Upper lobe of right lung (tissue), 1 donor: Measurements from ENCODE around the gene ASTN2. TPM values are rescaled to one million over a fixed set of nuclear protein-coding genes. Genes with fewer than 3 reads are reported as not detected.

Source experiments
- ATAC-seq: fragments of 200-7000 bp; cut with Tn5 transposase; one replicate; pipeline ENCODE4 v1.9.1; 2020; ENCODE audit warnings: mild to moderate bottlenecking, moderate library complexity
- DNase-seq: peaks from one replicate; pipeline ENCODE4 v3.0.0-alpha.2; 2020
- H3K27ac ChIP-seq: fragments of 200-600 bp; one replicate; pipeline ENCODE4 v1.8.0; 2022
- H3K27me3 ChIP-seq: fragments of 200-600 bp; one replicate; pipeline ENCODE4 v1.8.0; 2022; ENCODE audit warnings: mild to moderate bottlenecking
- H3K36me3 ChIP-seq: fragments of 200-600 bp; one replicate; pipeline ENCODE4 v1.8.0; 2022
- H3K4me1 ChIP-seq: fragments of 200-600 bp; one replicate; pipeline ENCODE4 v1.8.0; 2022
- H3K4me3 ChIP-seq: fragments of 200-600 bp; one replicate; pipeline ENCODE4 v1.8.0; 2022; ENCODE audit warnings: mild to moderate bottlenecking
- H3K9me3 ChIP-seq: fragments of 200-600 bp; one replicate; pipeline ENCODE4 v1.8.0; 2022
- intact Hi-C: fragments of 100-400 bp; cut with DNase I; formaldehyde crosslinking; loops from one replicate; pipeline ENCODE4 v1.11.0; 2022
- total RNA-seq: library from RNA; stranded (reverse); fragmentation: NEBNext Ultra II Directional; extraction: Animal tissue kit (Norgen Biotek cat#: 25700); gene quantifications from one replicate; pipeline ENCODE4 v1.2.1, GENCODE V29; 2021
- TF ChIP-seq, protein P1 (sequence below): fragments of 200-600 bp; IDR thresholded peaks from one replicate; pipeline ENCODE4 v1.8.0; 2022; ENCODE audit warnings: antibody characterized with exemption
- donor health status: DM: no; HTN: yes; CAD: no; lungs with severe emphysema.

ASTN2 gene
- total RNA-seq, 1 donor from 2014 or later = 3.8 TPM

DNA sequence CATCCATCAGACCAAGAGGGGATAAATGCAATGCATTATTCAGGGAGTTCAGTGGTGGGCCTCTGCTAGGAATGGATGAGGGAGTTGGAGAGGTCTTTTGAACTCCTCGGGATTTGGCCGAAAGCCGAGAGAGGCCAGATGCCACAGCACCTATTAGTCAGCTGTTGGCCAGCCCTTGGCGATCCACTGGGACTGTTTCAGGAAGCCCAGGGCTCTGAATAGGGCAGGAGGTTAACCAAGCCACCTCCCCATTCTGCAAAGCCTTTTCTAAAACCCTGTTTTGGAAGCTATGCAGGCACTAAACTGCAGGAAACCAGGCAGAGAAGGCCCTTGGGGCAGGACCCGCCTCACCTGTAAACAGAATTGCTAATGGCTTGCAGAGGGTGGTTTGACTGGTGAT lies 37.8 kb downstream of the ASTN2 start:
- intact Hi-C loops = no loop called here
- no peak for ATAC-seq

DNA sequence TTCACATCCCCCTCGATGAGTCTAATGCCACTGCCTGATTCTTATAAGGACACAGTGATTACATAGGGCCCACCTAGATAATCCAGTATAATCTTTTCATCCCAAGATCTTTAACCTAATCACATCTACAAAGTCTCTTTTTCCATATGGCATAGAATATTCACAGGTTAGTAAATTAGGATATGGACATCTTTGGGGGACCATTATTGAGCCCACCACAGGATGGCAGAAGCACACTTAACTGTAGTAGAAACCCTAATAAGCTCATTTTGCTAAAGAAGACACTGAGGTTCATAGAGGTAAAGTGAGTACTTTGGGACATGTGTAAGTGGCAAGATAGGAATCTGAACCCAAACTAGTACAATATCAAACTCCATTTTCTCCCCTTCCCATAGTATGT lies 38.9 kb downstream of the ASTN2 start:
- Histone ChIP-seq H3K36me3 (no peaks in the 10 kb centered on the region), H3K9me3 (no peaks in the 10 kb centered on the region), H3K27ac (no peak overlapping the region), H3K4me1 (no peaks in the 10 kb centered on the region), H3K4me3 (no peak overlapping the region), H3K27me3 (no peaks in the 10 kb centered on the region)
- intact Hi-C loops = no loop called here
- ATAC-seq (no peak), DNase-seq (no peak)
- TF ChIP-seq, protein P1, sequence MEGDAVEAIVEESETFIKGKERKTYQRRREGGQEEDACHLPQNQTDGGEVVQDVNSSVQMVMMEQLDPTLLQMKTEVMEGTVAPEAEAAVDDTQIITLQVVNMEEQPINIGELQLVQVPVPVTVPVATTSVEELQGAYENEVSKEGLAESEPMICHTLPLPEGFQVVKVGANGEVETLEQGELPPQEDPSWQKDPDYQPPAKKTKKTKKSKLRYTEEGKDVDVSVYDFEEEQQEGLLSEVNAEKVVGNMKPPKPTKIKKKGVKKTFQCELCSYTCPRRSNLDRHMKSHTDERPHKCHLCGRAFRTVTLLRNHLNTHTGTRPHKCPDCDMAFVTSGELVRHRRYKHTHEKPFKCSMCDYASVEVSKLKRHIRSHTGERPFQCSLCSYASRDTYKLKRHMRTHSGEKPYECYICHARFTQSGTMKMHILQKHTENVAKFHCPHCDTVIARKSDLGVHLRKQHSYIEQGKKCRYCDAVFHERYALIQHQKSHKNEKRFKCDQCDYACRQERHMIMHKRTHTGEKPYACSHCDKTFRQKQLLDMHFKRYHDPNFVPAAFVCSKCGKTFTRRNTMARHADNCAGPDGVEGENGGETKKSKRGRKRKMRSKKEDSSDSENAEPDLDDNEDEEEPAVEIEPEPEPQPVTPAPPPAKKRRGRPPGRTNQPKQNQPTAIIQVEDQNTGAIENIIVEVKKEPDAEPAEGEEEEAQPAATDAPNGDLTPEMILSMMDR = no peak

More for the DNA sequence above, 37.8 kb downstream of the ASTN2 start:
- TF ChIP-seq, protein P1 = no peak
- Histone ChIP-seq H3K4me3 (no peak overlapping the region), H3K9me3 (no peaks in the 10 kb centered on the region), H3K36me3 (no peaks in the 10 kb centered on the region), H3K4me1 (no peaks in the 10 kb centered on the region), H3K27ac (no peak overlapping the region), H3K27me3 (no peaks in the 10 kb centered on the region)
- no peak for DNase-seq

DNA sequence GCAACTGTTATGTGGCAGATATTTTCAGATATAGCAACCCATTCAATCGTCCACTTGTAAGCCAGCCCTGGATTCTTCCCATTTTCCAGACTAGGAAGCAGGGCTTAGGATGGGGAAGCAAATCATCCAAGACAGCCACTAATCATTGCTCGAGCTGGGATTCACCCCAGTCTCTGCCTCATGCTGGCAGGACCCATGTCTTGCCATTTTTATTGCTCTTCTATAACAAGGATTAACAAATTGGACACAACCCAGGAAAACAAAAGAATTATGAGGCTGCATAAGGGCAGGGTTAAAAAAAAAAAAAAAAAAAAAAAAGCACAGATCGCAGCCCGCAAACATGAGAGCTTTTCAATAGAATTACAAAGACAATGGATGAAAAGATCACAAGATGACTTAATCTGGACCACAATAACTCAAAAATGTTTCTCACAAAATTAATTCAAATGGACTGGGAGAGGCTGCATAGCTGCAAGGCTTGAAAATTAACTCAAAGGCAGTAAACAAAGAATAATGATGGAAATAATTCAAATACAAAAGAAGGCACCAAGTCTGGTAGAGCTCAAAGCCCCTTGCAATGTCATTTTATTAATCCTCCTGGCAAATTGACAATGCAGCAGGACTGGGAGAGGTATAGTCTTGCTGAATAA lies 40.7 kb downstream of the ASTN2 start:
- H3K36me3 ChIP-seq = no peaks in the 10 kb centered on the region
- TF ChIP-seq, protein P1 = no peak
- no peak for DNase-seq
- no peaks in the 10 kb centered on the region for H3K27me3 ChIP-seq
- no peaks in the 10 kb centered on the region for H3K9me3 ChIP-seq
- intact Hi-C loops = no loop called here
- no peaks in the 10 kb centered on the region for H3K4me1 ChIP-seq
- H3K27ac ChIP-seq = no peak overlapping the region
- no peak for ATAC-seq
- no peak overlapping the region for H3K4me3 ChIP-seq

DNA sequence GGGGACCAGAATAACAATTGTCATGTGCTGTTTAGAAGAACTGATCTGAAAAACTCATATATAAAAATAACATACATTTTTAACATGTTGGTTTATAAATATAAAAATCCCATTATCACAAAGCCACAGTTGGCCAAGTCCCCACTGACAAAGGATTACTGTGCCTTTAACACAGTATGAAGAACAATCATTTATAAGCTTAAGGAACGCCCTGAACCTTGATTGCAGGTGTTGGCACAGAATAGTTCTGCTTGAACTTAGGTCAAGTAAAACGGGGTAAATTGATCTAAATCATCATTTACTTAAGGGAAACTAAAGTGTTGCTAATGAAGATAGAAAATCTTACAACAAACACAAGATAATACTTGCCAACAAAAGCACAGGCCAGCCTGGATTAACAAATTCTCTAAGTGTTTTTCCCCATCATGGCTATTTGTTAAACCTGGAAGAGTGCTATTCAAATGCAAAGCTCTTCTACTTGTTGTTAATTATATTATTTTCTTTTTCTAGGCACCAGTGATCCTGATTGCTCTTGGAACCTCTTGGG lies 46.1 kb downstream of the ASTN2 start:
- DNase-seq = no peak

DNA sequence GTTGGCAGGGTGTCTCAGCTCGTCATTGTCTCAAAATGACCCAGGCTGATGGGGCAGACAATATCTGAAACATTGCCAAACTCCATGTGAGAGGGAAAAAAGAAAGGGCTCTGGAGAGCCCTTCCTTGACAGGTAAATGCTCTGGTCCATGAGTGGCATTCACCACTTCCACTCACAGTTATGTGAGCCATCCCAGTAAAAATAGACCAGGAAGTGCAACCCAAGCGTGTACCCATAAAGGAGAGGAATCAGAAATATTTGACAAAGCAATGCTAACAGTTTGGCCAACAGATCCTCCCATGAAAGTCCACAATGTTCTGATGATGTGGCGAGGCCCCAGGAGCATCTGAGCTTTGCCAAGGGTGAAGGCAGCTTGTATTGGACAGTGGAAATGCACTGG lies 49.4 kb downstream of the ASTN2 start:
- no peak for ATAC-seq
- Histone ChIP-seq H3K36me3 (no peaks in the 10 kb centered on the region), H3K4me3 (no peak overlapping the region), H3K4me1 (no peaks in the 10 kb centered on the region), H3K27ac (no peak overlapping the region), H3K27me3 (no peaks in the 10 kb centered on the region), H3K9me3 (no peaks in the 10 kb centered on the region)
- intact Hi-C loops = no loop called here
- TF ChIP-seq, protein P1 = no peak
- DNase-seq = no peak

More for the DNA sequence above, 46.1 kb downstream of the ASTN2 start:
- Histone ChIP-seq H3K4me1 (no peaks in the 10 kb centered on the region), H3K36me3 (no peaks in the 10 kb centered on the region), H3K27me3 (no peaks in the 10 kb centered on the region), H3K9me3 (no peaks in the 10 kb centered on the region), H3K27ac (no peak overlapping the region), H3K4me3 (no peak overlapping the region)
- TF ChIP-seq, protein P1 = no peak
- intact Hi-C loops = no loop called here
- ATAC-seq = no peak

- Histone ChIP-seq H3K4me1 (no peaks in the 10 kb centered on the region), H3K36me3 (no peaks in the 10 kb centered on the region), H3K27me3 (no peaks in the 10 kb centered on the region), H3K4me3 (no peak overlapping the region), H3K27ac (no peak overlapping the region), H3K9me3 (no peaks in the 10 kb centered on the region)
- TF ChIP-seq, protein P1 = no peak
- intact Hi-C loops = no loop called here
- ATAC-seq = no peak
- DNase-seq = no peak
Observed at GRCh38 chr9:117363006-117363405, 51.9 kb downstream of the ASTN2 start.
